ENCODE results near the gene GCA. TPM values are rescaled to one million over a fixed set of nuclear protein-coding genes. Genes with fewer than 3 reads are reported as not detected.

The GCA gene
- total RNA-seq, 2 experiments from 2014 or later: 3.9 to 5.0 TPM

GRCh38 chr2:162333968-162334367 is 10.0 kb upstream of the GCA start:
- Mint-ChIP-seq H3K27ac (no peak overlapping the region), H3K36me3 (ENCODE audit: low read depth) (no peaks in the 10 kb centered on the region), H3K4me3 (no peak overlapping the region), H3K27me3 (no peaks in the 10 kb centered on the region), H3K9me3 (no peaks in the 10 kb centered on the region), H3K4me1 (ENCODE audit: low read depth) (no peaks in the 10 kb centered on the region)
- peak in 5 of 14 experiments; percentile 8 to 60 (median 42) for DNase-seq
- Histone ChIP-seq H3K4me1 (ENCODE audit: insufficient read depth, low read length) (no peaks in the 10 kb centered on the region), H3K4me3 (ENCODE audit: low read length) (no peak overlapping the region), H3K27ac (ENCODE audit: low read depth in 1 of 2, low read length in 2 of 2) (no peak overlapping the region), H3K36me3 (ENCODE audit: insufficient read depth, low read length) (no peaks in the 10 kb centered on the region), H3K9me3 (ENCODE audit: control insufficient read depth in 1 of 2, insufficient read depth in 1 of 2, low read length in 2 of 2) (no peaks in the 10 kb centered on the region), H3K27me3 (ENCODE audit: control insufficient read depth in 1 of 2, insufficient read depth in 2 of 2, low read length in 2 of 2) (no peaks in the 10 kb centered on the region)
- TF ChIP-seq CTCF (IDR thresholded peaks at IDR 0.05): peak; percentile 32
- ATAC-seq (ENCODE audit: poor library complexity): no peak
- POLR2A ChIA-PET: interaction anchor here (1.6 to 1.9 kb wide), 2 partner anchors 9 to 15 kb away, joined by 8 to 9 read pairs; partner anchors contain the start of genes GCA and IFIH1
- CTCF ChIA-PET: interaction anchor here (0.6 to 1.8 kb wide), 7 partner anchors 10 to 1036 kb away, joined by 4 to 6 read pairs (median 4); partner anchors contain the start of gene GCA
- intact Hi-C loops (cut with DNase I, micrococcal nuclease): loop anchor here in 1 of 2 experiments (2.0 kb wide), 1 partner anchor 15 kb away; the partner anchor contains the start of gene IFIH1

GRCh38 chr2:162337868-162338267 is 6.1 kb upstream of the GCA start:
- Mint-ChIP-seq H3K4me1 (ENCODE audit: low read depth) (no peaks in the 10 kb centered on the region), H3K27ac (no peak overlapping the region), H3K4me3 (no peak overlapping the region), H3K9me3 (no peaks in the 10 kb centered on the region), H3K27me3 (no peaks in the 10 kb centered on the region), H3K36me3 (ENCODE audit: low read depth) (no peaks in the 10 kb centered on the region)
- DNase-seq (no peak), ATAC-seq (ENCODE audit: poor library complexity) (no peak)
- no peaks in the 10 kb centered on the region for H3K36me3 ChIP-seq (ENCODE audit: insufficient read depth, low read length)
- no peak for TF ChIP-seq CTCF (IDR thresholded peaks at IDR 0.05)
- no peak overlapping the region for H3K4me3 ChIP-seq (ENCODE audit: low read length)
- no peaks in the 10 kb centered on the region for H3K9me3 ChIP-seq (ENCODE audit: control insufficient read depth in 1 of 2, insufficient read depth in 1 of 2, low read length in 2 of 2)
- intact Hi-C loops (cut with DNase I, micrococcal nuclease): no loop called here
- no peaks in the 10 kb centered on the region for H3K27me3 ChIP-seq (ENCODE audit: control insufficient read depth in 1 of 2, insufficient read depth in 2 of 2, low read length in 2 of 2)
- H3K27ac ChIP-seq (ENCODE audit: low read depth in 1 of 2, low read length in 2 of 2): no peak overlapping the region
- POLR2A ChIA-PET: no interaction called here
- CTCF ChIA-PET: interaction anchor here (0.9 to 1.3 kb wide), 2 partner anchors 17 to 37 kb away, joined by 3 read pairs; no protein-coding TSS in a partner anchor
- H3K4me1 ChIP-seq (ENCODE audit: insufficient read depth, low read length): no peaks in the 10 kb centered on the region

GRCh38 chr2:162340822-162341221 is 3.1 kb upstream of the GCA start:
- DNase-seq: no peak
- H3K36me3 ChIP-seq (ENCODE audit: insufficient read depth, low read length): no peaks in the 10 kb centered on the region
- no peaks in the 10 kb centered on the region for H3K27me3 Mint-ChIP-seq
- no peak overlapping the region for H3K27ac ChIP-seq (ENCODE audit: low read depth in 1 of 2, low read length in 2 of 2)
- no peak overlapping the region for H3K27ac Mint-ChIP-seq
- TF ChIP-seq CTCF (IDR thresholded peaks at IDR 0.05): no peak
- no peak for ATAC-seq (ENCODE audit: poor library complexity)
- peaks cover 4% of the 10 kb centered on the region for H3K36me3 Mint-ChIP-seq (ENCODE audit: low read depth)
- no peak overlapping the region for H3K4me3 ChIP-seq (ENCODE audit: low read length)
- H3K27me3 ChIP-seq (ENCODE audit: control insufficient read depth in 1 of 2, insufficient read depth in 2 of 2, low read length in 2 of 2): no peaks in the 10 kb centered on the region
- H3K4me1 ChIP-seq (ENCODE audit: insufficient read depth, low read length): peaks cover 12% of the 10 kb centered on the region
- ChIA-PET CTCF (interaction anchor here (1.0 to 1.3 kb wide), 2 partner anchors 11 to 40 kb away, joined by 3 to 5 read pairs; no protein-coding TSS in a partner anchor), POLR2A (no interaction called here)
- no peak overlapping the region for H3K4me3 Mint-ChIP-seq
- H3K4me1 Mint-ChIP-seq (ENCODE audit: low read depth): peaks cover 15% of the 10 kb centered on the region
- intact Hi-C loops (cut with DNase I, micrococcal nuclease): loop anchor here in 1 of 2 experiments (10.0 kb wide), 1 partner anchor 1036 kb away; the partner anchor contains the start of gene PSMD14
- H3K9me3 ChIP-seq (ENCODE audit: control insufficient read depth in 1 of 2, insufficient read depth in 1 of 2, low read length in 2 of 2): no peaks in the 10 kb centered on the region
- no peaks in the 10 kb centered on the region for H3K9me3 Mint-ChIP-seq

Measured in CD4-positive, alpha-beta T cell (primary cell).